ENCODE data around the gene LRCH1.

The LRCH1 gene

GRCh38 chr13:46676378-46676725 lies 123.4 kb downstream of the LRCH1 start:
- H3K79me1 ChIP-seq (replicated peaks; ENCODE audit: low read length, poor library complexity, severe bottlenecking) = peaks cover 13% of the 10 kb centered on the region
- H3K9ac ChIP-seq (ENCODE audit: low read length) = no peak overlapping the region
- no peak overlapping the region for H2AK5ac ChIP-seq (ENCODE audit: low read length, severe bottlenecking)
- H3K4ac ChIP-seq (ENCODE audit: low read depth in 1 of 2, low read length in 2 of 2) = no peak overlapping the region
- H3K27ac ChIP-seq (ENCODE audit: low read length, poor library complexity, severe bottlenecking) = no peak overlapping the region
- peaks cover 7 to 10% of the 10 kb centered on the region in 2 experiments for H3K36me3 ChIP-seq (ENCODE audit: control insufficient read depth in 1 of 2, insufficient read depth in 2 of 2, low read depth in 1 of 2, low read length in 2 of 2)
- no peak overlapping the region for H3K23ac ChIP-seq (ENCODE audit: low read length in 2 of 2)
- H2AFZ ChIP-seq (ENCODE audit: low read depth, low read length) = no peak overlapping the region
- H4K8ac ChIP-seq (ENCODE audit: low read length) = no peak overlapping the region
- H2BK5ac ChIP-seq (ENCODE audit: low read depth, low read length, poor library complexity, severe bottlenecking) = no peak overlapping the region
- H2BK120ac ChIP-seq (ENCODE audit: low read depth, low read length) = no peak overlapping the region
- no peak overlapping the region for H3K14ac ChIP-seq (ENCODE audit: low read length in 2 of 2)
- no peaks in the 10 kb centered on the region for H3K9me3 ChIP-seq (ENCODE audit: control insufficient read depth, low read length)
- H3K18ac ChIP-seq (ENCODE audit: low read depth in 1 of 2, low read length in 2 of 2) = no peak overlapping the region
- no peak overlapping the region for H3K4me2 ChIP-seq (ENCODE audit: low read length, poor library complexity, severe bottlenecking)
- H2BK15ac ChIP-seq (ENCODE audit: low read depth, poor library complexity, severe bottlenecking) = no peak overlapping the region
- H3K4me3 ChIP-seq (ENCODE audit: insufficient read depth in 1 of 2, low read depth in 1 of 2, low read length in 2 of 2) = no peak overlapping the region
- no peak for DNase-seq
- no peaks in the 10 kb centered on the region for H3K27me3 ChIP-seq (ENCODE audit: control insufficient read depth in 1 of 2, insufficient read depth in 1 of 2, low read length in 2 of 2)
- no peak overlapping the region for H4K91ac ChIP-seq (ENCODE audit: low read length)
- no peak overlapping the region for H2BK12ac ChIP-seq (ENCODE audit: low read length in 2 of 2)
- 75% methylated on average over 2 of the region's 3 CpGs for WGBS
- H3K4me1 ChIP-seq (ENCODE audit: control insufficient read depth, insufficient read depth, low read depth, low read length) = peaks cover 9% of the 10 kb centered on the region

GRCh38 chr13:46679369-46680120 lies 126.6 kb downstream of the LRCH1 start:
- no peak overlapping the region for H3K14ac ChIP-seq (ENCODE audit: low read length in 2 of 2)
- H3K4me3 ChIP-seq (ENCODE audit: insufficient read depth in 1 of 2, low read depth in 1 of 2, low read length in 2 of 2) = peak overlapping the region in 1 of 2 experiments; percentile 79
- peak overlapping the region; percentile 53 for H3K27ac ChIP-seq (ENCODE audit: low read length, poor library complexity, severe bottlenecking)
- H3K4ac ChIP-seq (ENCODE audit: low read depth in 1 of 2, low read length in 2 of 2) = no peak overlapping the region
- H2BK5ac ChIP-seq (ENCODE audit: low read depth, low read length, poor library complexity, severe bottlenecking) = no peak overlapping the region
- peak overlapping the region; percentile 88 for H3K9ac ChIP-seq (ENCODE audit: low read length)
- peaks cover 6% of the 10 kb centered on the region for H3K4me1 ChIP-seq (ENCODE audit: control insufficient read depth, insufficient read depth, low read depth, low read length)
- 58% methylated on average over 12 of the region's 12 CpGs for WGBS
- peaks cover 16% of the 10 kb centered on the region for H3K79me1 ChIP-seq (replicated peaks; ENCODE audit: low read length, poor library complexity, severe bottlenecking)
- H3K18ac ChIP-seq (ENCODE audit: low read depth in 1 of 2, low read length in 2 of 2) = no peak overlapping the region
- no peak overlapping the region for H4K91ac ChIP-seq (ENCODE audit: low read length)
- peaks cover 7 to 9% of the 10 kb centered on the region in 2 experiments for H3K36me3 ChIP-seq (ENCODE audit: control insufficient read depth in 1 of 2, insufficient read depth in 2 of 2, low read depth in 1 of 2, low read length in 2 of 2)
- no peaks in the 10 kb centered on the region for H3K9me3 ChIP-seq (ENCODE audit: control insufficient read depth, low read length)
- H2BK12ac ChIP-seq (ENCODE audit: low read length in 2 of 2) = peak overlapping the region in 1 of 2 experiments; percentile 65
- no peak overlapping the region for H2BK120ac ChIP-seq (ENCODE audit: low read depth, low read length)
- no peak overlapping the region for H2BK15ac ChIP-seq (ENCODE audit: low read depth, poor library complexity, severe bottlenecking)
- no peak overlapping the region for H4K8ac ChIP-seq (ENCODE audit: low read length)
- no peak overlapping the region for H2AFZ ChIP-seq (ENCODE audit: low read depth, low read length)
- no peak overlapping the region for H3K23ac ChIP-seq (ENCODE audit: low read length in 2 of 2)
- DNase-seq = peak; percentile 85
- H3K27me3 ChIP-seq (ENCODE audit: control insufficient read depth in 1 of 2, insufficient read depth in 1 of 2, low read length in 2 of 2) = no peaks in the 10 kb centered on the region
- peak overlapping the region; percentile 37 for H3K4me2 ChIP-seq (ENCODE audit: low read length, poor library complexity, severe bottlenecking)
- H2AK5ac ChIP-seq (ENCODE audit: low read length, severe bottlenecking) = no peak overlapping the region

- Histone ChIP-seq H4K91ac (ENCODE audit: low read length) (no peak overlapping the region), H3K9ac (ENCODE audit: low read length) (no peak overlapping the region), H2BK120ac (ENCODE audit: low read depth, low read length) (no peak overlapping the region), H3K14ac (ENCODE audit: low read length in 2 of 2) (no peak overlapping the region), H3K36me3 (ENCODE audit: control insufficient read depth in 1 of 2, insufficient read depth in 2 of 2, low read depth in 1 of 2, low read length in 2 of 2) (peaks cover 7 to 11% of the 10 kb centered on the region in 2 experiments), H2BK12ac (ENCODE audit: low read length in 2 of 2) (no peak overlapping the region), H3K27me3 (ENCODE audit: control insufficient read depth in 1 of 2, insufficient read depth in 1 of 2, low read length in 2 of 2) (no peaks in the 10 kb centered on the region), H3K27ac (ENCODE audit: low read length, poor library complexity, severe bottlenecking) (no peak overlapping the region), H3K4me3 (ENCODE audit: insufficient read depth in 1 of 2, low read depth in 1 of 2, low read length in 2 of 2) (no peak overlapping the region), H3K4me1 (ENCODE audit: control insufficient read depth, insufficient read depth, low read depth, low read length) (peaks cover 4% of the 10 kb centered on the region), H3K4ac (ENCODE audit: low read depth in 1 of 2, low read length in 2 of 2) (no peak overlapping the region), H3K23ac (ENCODE audit: low read length in 2 of 2) (no peak overlapping the region), H3K18ac (ENCODE audit: low read depth in 1 of 2, low read length in 2 of 2) (no peak overlapping the region), H3K9me3 (ENCODE audit: control insufficient read depth, low read length) (no peaks in the 10 kb centered on the region), H2AFZ (ENCODE audit: low read depth, low read length) (no peak overlapping the region), H2AK5ac (ENCODE audit: low read length, severe bottlenecking) (no peak overlapping the region), H3K79me1 (replicated peaks; ENCODE audit: low read length, poor library complexity, severe bottlenecking) (peaks cover 26% of the 10 kb centered on the region), H2BK5ac (ENCODE audit: low read depth, low read length, poor library complexity, severe bottlenecking) (no peak overlapping the region), H4K8ac (ENCODE audit: low read length) (no peak overlapping the region), H3K4me2 (ENCODE audit: low read length, poor library complexity, severe bottlenecking) (no peak overlapping the region), H2BK15ac (ENCODE audit: low read depth, poor library complexity, severe bottlenecking) (no peak overlapping the region)
- 100% methylated on average over 1 of the region's 3 CpGs for WGBS
- no peak for DNase-seq
Measured at GRCh38 chr13:46682015-46682414, 129.0 kb downstream of the LRCH1 start.

GRCh38 chr13:46682707-46683106 lies 129.7 kb downstream of the LRCH1 start:
- H3K23ac ChIP-seq (ENCODE audit: low read length in 2 of 2) = no peak overlapping the region
- no CpG with 5 or more reads among the region's 1 CpG for WGBS
- H2AK5ac ChIP-seq (ENCODE audit: low read length, severe bottlenecking) = no peak overlapping the region

More at GRCh38 chr13:46682707-46683106, 129.7 kb downstream of the LRCH1 start:
- no peak overlapping the region for H4K8ac ChIP-seq (ENCODE audit: low read length)
- H3K18ac ChIP-seq (ENCODE audit: low read depth in 1 of 2, low read length in 2 of 2) = no peak overlapping the region
- no peak overlapping the region for H2BK15ac ChIP-seq (ENCODE audit: low read depth, poor library complexity, severe bottlenecking)
- peaks cover 26% of the 10 kb centered on the region for H3K79me1 ChIP-seq (replicated peaks; ENCODE audit: low read length, poor library complexity, severe bottlenecking)
- peaks cover 7 to 11% of the 10 kb centered on the region in 2 experiments for H3K36me3 ChIP-seq (ENCODE audit: control insufficient read depth in 1 of 2, insufficient read depth in 2 of 2, low read depth in 1 of 2, low read length in 2 of 2)
- no peak overlapping the region for H2BK120ac ChIP-seq (ENCODE audit: low read depth, low read length)
- no peak overlapping the region for H3K9ac ChIP-seq (ENCODE audit: low read length)
- H3K4me2 ChIP-seq (ENCODE audit: low read length, poor library complexity, severe bottlenecking) = no peak overlapping the region
- no peak overlapping the region for H2BK5ac ChIP-seq (ENCODE audit: low read depth, low read length, poor library complexity, severe bottlenecking)
- no peak overlapping the region for H2BK12ac ChIP-seq (ENCODE audit: low read length in 2 of 2)
- no peak overlapping the region for H3K14ac ChIP-seq (ENCODE audit: low read length in 2 of 2)
- no peaks in the 10 kb centered on the region for H3K9me3 ChIP-seq (ENCODE audit: control insufficient read depth, low read length)
- H3K4me3 ChIP-seq (ENCODE audit: insufficient read depth in 1 of 2, low read depth in 1 of 2, low read length in 2 of 2) = no peak overlapping the region
- no peak overlapping the region for H4K91ac ChIP-seq (ENCODE audit: low read length)
- no peaks in the 10 kb centered on the region for H3K27me3 ChIP-seq (ENCODE audit: control insufficient read depth in 1 of 2, insufficient read depth in 1 of 2, low read length in 2 of 2)
- H3K4me1 ChIP-seq (ENCODE audit: control insufficient read depth, insufficient read depth, low read depth, low read length) = peaks cover 4% of the 10 kb centered on the region
- H2AFZ ChIP-seq (ENCODE audit: low read depth, low read length) = no peak overlapping the region
- no peak overlapping the region for H3K4ac ChIP-seq (ENCODE audit: low read depth in 1 of 2, low read length in 2 of 2)
- no peak overlapping the region for H3K27ac ChIP-seq (ENCODE audit: low read length, poor library complexity, severe bottlenecking)
- DNase-seq = no peak
